ENCODE measurements around the gene LRRC14B.
"Not testable (repeated sequence)": the region's sequence is repeated elsewhere in the genome, so short reads cannot be mapped to it uniquely, and the experiment has no call there.

GRCh38 chr5:245717-246116 lies 54.4 kb downstream of the LRRC14B start:
- not testable (repeated sequence) for TF ChIP-seq CTCF, POLR2A (IDR thresholded peaks at IDR 0.05)
